ENCODE measurements around the gene ARAP1.

GRCh38 chr11:72741429-72741833 is 10.8 kb downstream of the ARAP1 start:
- TF ChIP-seq POLR2A (IDR thresholded peaks at IDR 0.05; ENCODE audit: low read depth, low read length) (no peak; the same call in 1 of the 2 replicates), POLR2AphosphoS5 (IDR thresholded peaks at IDR 0.05; ENCODE audit: low read depth, low read length) (no peak)

All from GM12892 (cell line).